Omental fat pad (tissue), 4 donors: ENCODE measurements around the gene CYTH3. TPM values are rescaled to one million over a fixed set of nuclear protein-coding genes. Genes with fewer than 3 reads are reported as not detected.

Experiments
- ATAC-seq: fragments of 150-250 bp; one replicate; pipeline ENCODE4 v1.9.1; 2016; ENCODE audit warnings: mild to moderate bottlenecking, moderate library complexity; ENCODE audit not compliant: low FRiP score
- DNase-seq: peaks from one replicate; pipeline ENCODE4 v3.0.0-alpha.2; 2019; ENCODE audit warnings: low spot score
- CTCF ChIP-seq, 3 donors: fragments of 450-650 bp; IDR thresholded peaks; one replicate each; pipeline ENCODE4 v1.5.1; 2016 to 2017; ENCODE audit warnings: antibody characterized with exemption in 3 of 3, mild to moderate bottlenecking in 3 of 3, moderate library complexity in 2 of 3
- total RNA-seq, 4 donors: library from RNA; depleted of rRNA; stranded (reverse); fragments of >200 nt; gene quantifications; one replicate each; pipeline ENCODE4 v1.1.0, GENCODE V29; 2016

Gene CYTH3
- total RNA-seq, 4 donors from 2014 or later: 34.2 to 87.0 (median 60.2) TPM

- no peak for TF ChIP-seq CTCF (IDR thresholded peaks at IDR 0.05)
- no peak for ATAC-seq
- no peak for DNase-seq
Measured at GRCh38 chr7:6257675-6258074, 14.7 kb downstream of the CYTH3 start.

- no peak for ATAC-seq
Measured at GRCh38 chr7:6256677-6257535, 15.5 kb downstream of the CYTH3 start.

GRCh38 chr7:6256109-6256483 is 16.3 kb downstream of the CYTH3 start:
- no peak for ATAC-seq
- DNase-seq: no peak
- TF ChIP-seq CTCF (IDR thresholded peaks at IDR 0.05): no peak

More at GRCh38 chr7:6256677-6257535, 15.5 kb downstream of the CYTH3 start:
- DNase-seq: no peak
- no peak for TF ChIP-seq CTCF (IDR thresholded peaks at IDR 0.05)

GRCh38 chr7:6254866-6255265 is 17.6 kb downstream of the CYTH3 start:
- DNase-seq (no peak), ATAC-seq (no peak)
- no peak for TF ChIP-seq CTCF (IDR thresholded peaks at IDR 0.05)

- ATAC-seq: no peak
- TF ChIP-seq CTCF (IDR thresholded peaks at IDR 0.05): no peak
- no peak for DNase-seq
Measured at GRCh38 chr7:6252748-6253147, 19.7 kb downstream of the CYTH3 start.

GRCh38 chr7:6252341-6252746 is 20.1 kb downstream of the CYTH3 start:
- DNase-seq (no peak), ATAC-seq (peak; percentile 54)
- no peak for TF ChIP-seq CTCF (IDR thresholded peaks at IDR 0.05)

- no peak for TF ChIP-seq CTCF (IDR thresholded peaks at IDR 0.05)
- no peak for DNase-seq
- no peak for ATAC-seq
Measured at GRCh38 chr7:6251653-6252052, 20.8 kb downstream of the CYTH3 start.
